IMR-90 (cell line): ENCODE measurements around the gene ACTRT2. TPM values are rescaled to one million over a fixed set of nuclear protein-coding genes. Genes with fewer than 3 reads are reported as not detected.
A peak's percentile ranks its signal among the peaks of the same experiment; 100 is the strongest.

Experiments
- ATAC-seq: fragments of 200-7000 bp; cut with Tn5 transposase; 2 replicates; pipeline ENCODE4 v1.9.1; 2020; ENCODE audit warnings: low read depth, mild to moderate bottlenecking, moderate library complexity
- BruUV-seq: library from RNA; stranded (reverse); fragments of 400-500 nt; replicated peaks from 2 replicates; lab custom pipeline; 2021; lab: Mats Ljungman, UMichigan
- CTCF ChIA-PET: fragments of 300-600 bp; formaldehyde crosslinking; extraction: SDS; loops from one replicate; lab custom pipeline; 2021; ENCODE audit warnings: antibody characterized with exemption; lab: Yijun Ruan, JAX
- POLR2A ChIA-PET: fragments of 300-600 bp; sonication (Branson Sonifier 250); formaldehyde crosslinking; loops from one replicate; lab custom pipeline; 2022; ENCODE audit warnings: antibody characterized with exemption; ENCODE audit not compliant: unreplicated experiment; lab: Charles Lee
- DNase-seq: peaks from one replicate; pipeline ENCODE4 v3.0.0; 2013
- H2AFZ ChIP-seq: replicated peaks from 2 replicates; pipeline ENCODE3; 2013; ENCODE audit warnings: low read length, mild to moderate bottlenecking; ENCODE audit not compliant: poor library complexity
- H2AK5ac ChIP-seq: 2 replicates; pipeline ENCODE4 v1.6.1; 2013; ENCODE audit warnings: low read depth, low read length, inconsistent platforms
- H2AK9ac ChIP-seq: replicated peaks from 2 replicates; pipeline ENCODE3; 2013; ENCODE audit warnings: mild to moderate bottlenecking, low read depth, low read length, moderate library complexity; ENCODE audit not compliant: poor library complexity
- H2BK120ac ChIP-seq: 2 replicates; pipeline ENCODE4 v1.6.1; 2013; ENCODE audit warnings: low read depth, low read length, inconsistent platforms
- H2BK15ac ChIP-seq: 3 replicates; pipeline ENCODE4 v1.6.1; 2013; ENCODE audit warnings: low read depth, low read length, inconsistent platforms
- H2BK20ac ChIP-seq: 2 replicates; pipeline ENCODE4 v1.6.1; 2013; ENCODE audit warnings: low read depth, mild to moderate bottlenecking, inconsistent platforms, low read length, moderate library complexity
- H2BK5ac ChIP-seq: 2 replicates; pipeline ENCODE4 v1.6.1; 2013; ENCODE audit warnings: mild to moderate bottlenecking, low read depth, low read length, inconsistent platforms; ENCODE audit not compliant: poor library complexity, severe bottlenecking
- H3K14ac ChIP-seq: replicated peaks from 2 replicates; pipeline ENCODE4 v1.6.1; 2013; ENCODE audit warnings: low read depth, low read length, inconsistent platforms
- H3K18ac ChIP-seq: 2 replicates; pipeline ENCODE4 v1.6.1; 2013; ENCODE audit warnings: low read depth, low read length, control low read depth
- H3K23ac ChIP-seq: 2 replicates; pipeline ENCODE4 v1.6.1; 2013; ENCODE audit warnings: low read depth, low read length, inconsistent platforms
- H3K27ac ChIP-seq: 2 replicates; pipeline ENCODE4 v1.5.1; 2013; ENCODE audit warnings: mild to moderate bottlenecking, control low read depth, low read length; ENCODE audit not compliant: insufficient read depth
- H3K27me3 ChIP-seq: 2 replicates; pipeline ENCODE4 v1.6.1; 2013; ENCODE audit warnings: low read length; ENCODE audit not compliant: control insufficient read depth, insufficient read depth
- H3K36me3 ChIP-seq: 2 replicates; pipeline ENCODE4 v1.6.1; 2013; ENCODE audit warnings: low read length, mixed read lengths; ENCODE audit not compliant: control insufficient read depth, insufficient read depth
- H3K4ac ChIP-seq: 2 replicates; pipeline ENCODE4 v1.6.1; 2013; ENCODE audit warnings: low read depth, low read length, inconsistent platforms
- H3K4me1 ChIP-seq: 2 replicates; pipeline ENCODE4 v1.6.1; 2013; ENCODE audit warnings: low read length, mixed read lengths; ENCODE audit not compliant: control insufficient read depth, insufficient read depth
- H3K4me2 ChIP-seq: 2 replicates; pipeline ENCODE4 v1.6.1; 2013; ENCODE audit warnings: low read depth, mild to moderate bottlenecking, control low read depth, low read length, moderate library complexity
- H3K4me3 ChIP-seq: 2 replicates; pipeline ENCODE4 v1.5.1; 2013; ENCODE audit warnings: low read depth, mild to moderate bottlenecking, control low read depth, low read length, moderate library complexity; ENCODE audit not compliant: insufficient read depth
- H3K56ac ChIP-seq: 2 replicates; pipeline ENCODE4 v1.6.1; 2013; ENCODE audit warnings: low read length, inconsistent platforms; ENCODE audit not compliant: insufficient read depth; ENCODE audit errors: extremely low read depth
- H3K79me1 ChIP-seq, 2 experiments: 2 replicates each; pipeline ENCODE4 v1.6.1; 2013; ENCODE audit warnings: low read length in 2 of 2, inconsistent platforms in 1 of 2, low read depth in 1 of 2
- H3K9ac ChIP-seq: 2 replicates; pipeline ENCODE4 v1.6.1; 2013; ENCODE audit warnings: low read depth, low read length, control low read depth
- H3K9me1 ChIP-seq: 2 replicates; pipeline ENCODE4 v1.6.1; 2013; ENCODE audit warnings: low read length, inconsistent platforms; ENCODE audit not compliant: insufficient read depth
- H3K9me3 ChIP-seq: 2 replicates; pipeline ENCODE4 v1.6.1; 2013; ENCODE audit warnings: low read length; ENCODE audit not compliant: control insufficient read depth, insufficient read depth
- H4K20me1 ChIP-seq: 2 replicates; pipeline ENCODE4 v1.6.1; 2013; ENCODE audit warnings: low read length, inconsistent platforms; ENCODE audit not compliant: insufficient read depth
- H4K5ac ChIP-seq: 2 replicates; pipeline ENCODE4 v1.6.1; 2013; ENCODE audit warnings: mild to moderate bottlenecking, low read depth, low read length, control low read depth
- H4K8ac ChIP-seq, 2 experiments: 2 replicates each; pipeline ENCODE4 v1.6.1; 2013; ENCODE audit warnings: low read depth in 2 of 2, low read length in 2 of 2, control low read depth in 1 of 2, inconsistent platforms in 1 of 2
- H4K91ac ChIP-seq: 2 replicates; pipeline ENCODE4 v1.6.1; 2013; ENCODE audit warnings: low read depth, low read length, inconsistent platforms; ENCODE audit not compliant: insufficient read depth
- CEBPB ChIP-seq: IDR thresholded peaks from 2 replicates; pipeline ENCODE4 v1.6.1; 2012; ENCODE audit warnings: low read depth, low read length, improper control_type of control experiment
- WGBS, 2 experiments: methylation state at CpG; one replicate each; pipeline versions ENCODE4 v1.1.5 to v1.1.7; 2013; ENCODE audit warnings: missing lambda C conversion rate in 2 of 2; ENCODE audit not compliant: insufficient read length in 1 of 2; ENCODE audit errors: extremely low coverage in 2 of 2; 5-methylcytosine and 5-hydroxymethylcytosine counted together
- dilution Hi-C: fragments of 300-500 bp; cut with HindIII; formaldehyde crosslinking; loops from one replicate; pipeline ENCODE4 v1.14.3; 2018; ENCODE audit warnings: low sequenced_read_pairs; ENCODE audit not compliant: unreplicated experiment
- in situ Hi-C: fragments of 300-500 bp; cut with MboI; formaldehyde crosslinking; loops from 3 replicates; pipeline ENCODE4 v1.14.3; 2019; ENCODE audit warnings: low sequenced_read_pairs, inconsistent platforms, mixed read lengths
- intact Hi-C: fragments of 100-400 bp; cut with micrococcal nuclease; formaldehyde crosslinking; loops from 2 replicates; pipeline ENCODE4 v1.10.0; 2022
- polyA plus RNA-seq, 3 experiments: library from polyadenylated mRNA; depleted of rRNA; stranded (reverse); fragments of >200 nt; gene quantifications; 2 replicates each; pipeline ENCODE4 v1.2.3, GENCODE V29; 2012; ENCODE audit warnings: low replicate concordance in 1 of 3
- total RNA-seq: library from RNA; depleted of rRNA; stranded (reverse); fragments of >200 nt; gene quantifications from 2 replicates; pipeline ENCODE4 v1.2.3, GENCODE V29; 2012

Gene ACTRT2
- total and polyA plus RNA-seq, 2 of the 4 experiments (the other 2 are of a cell fraction), result not detected

DNA sequence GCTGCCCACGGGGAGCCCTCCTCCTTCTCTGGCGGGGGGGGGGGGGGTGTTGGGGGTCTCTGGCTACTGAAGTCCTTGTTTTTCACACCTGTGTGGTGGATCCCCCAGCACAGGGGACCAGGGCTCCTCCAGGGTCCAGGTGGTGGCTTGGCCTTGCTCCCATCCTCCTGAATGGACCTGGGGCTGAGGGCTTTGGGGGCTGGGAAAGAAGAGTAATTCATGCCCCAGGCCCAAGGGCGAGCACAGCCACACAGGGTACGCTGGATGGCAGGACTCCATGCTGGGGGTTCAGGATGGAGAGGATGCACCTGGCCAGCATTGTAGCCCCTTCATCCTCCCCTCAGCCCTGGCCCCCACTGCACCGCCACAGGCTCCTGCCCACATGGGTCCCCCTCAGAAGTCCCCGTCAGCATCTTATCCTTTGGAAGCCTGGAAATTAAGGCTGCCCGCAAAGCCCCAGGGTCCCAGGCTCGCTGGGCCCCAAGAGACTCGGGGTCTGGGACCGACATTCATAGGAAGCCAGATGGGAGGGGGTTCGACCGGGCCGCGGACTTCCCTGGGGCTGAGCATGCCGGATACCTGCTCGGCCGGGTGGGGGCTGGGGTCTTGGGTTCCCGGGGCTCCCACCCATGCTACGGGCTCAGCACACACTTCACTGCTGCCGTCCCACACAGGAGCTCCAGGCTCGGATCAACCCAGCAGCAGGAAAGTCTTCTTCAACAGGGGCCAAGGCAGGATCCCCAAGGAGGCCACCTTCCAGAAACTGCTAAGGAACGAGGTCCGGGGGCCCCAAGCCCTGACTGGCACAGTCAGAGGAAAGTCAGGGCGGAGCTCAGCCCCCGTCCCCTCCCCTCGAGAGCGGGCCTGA, 49.0 kb upstream of the ACTRT2 start:
- CTCF ChIA-PET, result no interaction called here
- no peak for TF ChIP-seq CEBPB
- H3K4me3 ChIP-seq, result no peak overlapping the region
- H3K4ac ChIP-seq, result no peak overlapping the region
- H3K27ac ChIP-seq, result no peak overlapping the region
- no peak overlapping the region for H3K9ac ChIP-seq
- no peak overlapping the region for H3K23ac ChIP-seq
- H3K18ac ChIP-seq, result no peak overlapping the region
- peak overlapping the region; percentile 37 for H2AK9ac ChIP-seq
- POLR2A ChIA-PET, result no interaction called here
- H3K4me1 ChIP-seq, result no peaks in the 10 kb centered on the region
- H2BK5ac ChIP-seq, result no peak overlapping the region
- no peak overlapping the region for H4K91ac ChIP-seq
- H2AFZ ChIP-seq, result no peak overlapping the region
- BruUV-seq, result no TSS peak
- H3K9me3 ChIP-seq, result peaks cover 68% of the 10 kb centered on the region
- no peak for DNase-seq
- in situ Hi-C loops (no loop called here), dilution Hi-C loops (no loop called here), intact Hi-C loops (no loop called here)
- ATAC-seq, result no peak
- H3K14ac ChIP-seq, result no peak overlapping the region
- no peak overlapping the region for H2BK120ac ChIP-seq
- no peak overlapping the region for H4K8ac ChIP-seq
- no peaks in the 10 kb centered on the region for H3K36me3 ChIP-seq
- H3K56ac ChIP-seq, result no peak overlapping the region
- H4K5ac ChIP-seq, result no peak overlapping the region
- WGBS, 2 experiments, result 66% methylated on average over 9 of the region's 27 CpGs; no CpG with 5 or more reads in 1 of the 2 experiments
- no peak overlapping the region for H2BK15ac ChIP-seq
- H2AK5ac ChIP-seq, result no peak overlapping the region
- H4K20me1 ChIP-seq, result no peaks in the 10 kb centered on the region
- H3K4me2 ChIP-seq, result no peak overlapping the region
- no peak overlapping the region for H2BK20ac ChIP-seq
- no peaks in the 10 kb centered on the region for H3K27me3 ChIP-seq
- no peaks in the 10 kb centered on the region for H3K79me1 ChIP-seq
- no peaks in the 10 kb centered on the region for H3K9me1 ChIP-seq
